GM10248 (cell line): ENCODE measurements around the gene FREY1.

Experiments
- CTCF ChIA-PET: fragments of 300-600 bp; sonication (Branson Sonifier 250); formaldehyde crosslinking; extraction: SDS; loops from one replicate; lab custom pipeline; 2021; ENCODE audit warnings: antibody characterized with exemption; lab: Yijun Ruan, JAX
- POLR2A ChIA-PET: fragments of 350-650 bp; sonication (Branson Sonifier 250); formaldehyde crosslinking; extraction: SDS; loops from one replicate; lab custom pipeline; 2020; ENCODE audit warnings: antibody characterized with exemption; lab: Yijun Ruan, JAX
- DNase-seq: peaks from one replicate; pipeline ENCODE4 v3.0.0; 2012; ENCODE audit errors: extremely low spot score
- TF ChIP-seq, protein P1 (sequence below): IDR thresholded peaks from 2 replicates; pipeline ENCODE4 v1.5.1; 2012; ENCODE audit warnings: mild to moderate bottlenecking, low read depth; ENCODE audit errors: extremely low read depth, missing control alignments, control extremely low read depth

FREY1 gene

DNA sequence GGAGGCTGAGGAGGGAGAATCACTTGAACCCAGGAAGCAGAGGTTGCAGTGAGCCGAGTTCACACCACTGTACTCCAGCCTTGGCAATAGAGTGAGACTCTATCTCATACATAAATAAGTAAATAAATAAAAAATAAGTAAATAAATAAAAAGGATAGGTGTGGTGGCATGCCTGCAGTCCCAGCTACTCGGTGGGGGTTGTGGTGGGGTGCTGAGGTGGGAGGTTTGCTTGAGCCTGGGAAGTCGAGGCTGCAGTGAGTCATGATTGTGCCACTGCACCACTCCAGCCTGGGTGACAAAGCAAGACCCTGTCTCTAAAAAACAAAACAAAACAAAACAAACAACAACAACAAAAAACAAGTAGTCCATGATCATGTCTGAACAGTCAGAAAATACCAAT is 18.5 kb upstream of the FREY1 start:
- ChIA-PET CTCF (interaction anchor here (2.2 kb wide), 1 partner anchor 40 kb away, joined by 7 read pairs; no protein-coding TSS in a partner anchor), POLR2A (no interaction called here)
- TF ChIP-seq, protein P1, sequence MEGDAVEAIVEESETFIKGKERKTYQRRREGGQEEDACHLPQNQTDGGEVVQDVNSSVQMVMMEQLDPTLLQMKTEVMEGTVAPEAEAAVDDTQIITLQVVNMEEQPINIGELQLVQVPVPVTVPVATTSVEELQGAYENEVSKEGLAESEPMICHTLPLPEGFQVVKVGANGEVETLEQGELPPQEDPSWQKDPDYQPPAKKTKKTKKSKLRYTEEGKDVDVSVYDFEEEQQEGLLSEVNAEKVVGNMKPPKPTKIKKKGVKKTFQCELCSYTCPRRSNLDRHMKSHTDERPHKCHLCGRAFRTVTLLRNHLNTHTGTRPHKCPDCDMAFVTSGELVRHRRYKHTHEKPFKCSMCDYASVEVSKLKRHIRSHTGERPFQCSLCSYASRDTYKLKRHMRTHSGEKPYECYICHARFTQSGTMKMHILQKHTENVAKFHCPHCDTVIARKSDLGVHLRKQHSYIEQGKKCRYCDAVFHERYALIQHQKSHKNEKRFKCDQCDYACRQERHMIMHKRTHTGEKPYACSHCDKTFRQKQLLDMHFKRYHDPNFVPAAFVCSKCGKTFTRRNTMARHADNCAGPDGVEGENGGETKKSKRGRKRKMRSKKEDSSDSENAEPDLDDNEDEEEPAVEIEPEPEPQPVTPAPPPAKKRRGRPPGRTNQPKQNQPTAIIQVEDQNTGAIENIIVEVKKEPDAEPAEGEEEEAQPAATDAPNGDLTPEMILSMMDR: no peak
- DNase-seq: no peak

DNA sequence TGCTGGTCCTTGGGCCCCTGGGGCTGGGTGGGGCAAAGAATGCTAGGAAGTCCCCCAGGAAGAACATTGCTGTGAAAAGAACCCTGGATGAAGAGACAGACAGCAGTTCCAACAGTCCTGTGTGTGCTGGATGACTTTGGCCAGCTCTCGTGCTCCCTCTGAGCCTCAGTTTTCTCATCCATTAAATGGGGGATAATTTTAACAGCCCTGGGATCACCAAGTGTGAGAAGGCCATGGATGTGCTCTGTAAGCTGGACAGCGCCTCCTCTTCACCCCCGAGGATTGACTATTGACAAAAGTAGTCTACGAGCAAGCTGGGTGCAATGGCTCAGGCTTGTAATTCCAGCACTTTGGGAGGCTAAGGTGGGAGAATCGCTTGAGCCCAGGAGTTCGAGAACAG is 17.9 kb upstream of the FREY1 start:
- POLR2A ChIA-PET: no interaction called here
- CTCF ChIA-PET: interaction anchor here (1.6 kb wide), 1 partner anchor 12 kb away, joined by 4 read pairs; no protein-coding TSS in a partner anchor
- TF ChIP-seq, protein P1: no peak
- DNase-seq: no peak

DNA sequence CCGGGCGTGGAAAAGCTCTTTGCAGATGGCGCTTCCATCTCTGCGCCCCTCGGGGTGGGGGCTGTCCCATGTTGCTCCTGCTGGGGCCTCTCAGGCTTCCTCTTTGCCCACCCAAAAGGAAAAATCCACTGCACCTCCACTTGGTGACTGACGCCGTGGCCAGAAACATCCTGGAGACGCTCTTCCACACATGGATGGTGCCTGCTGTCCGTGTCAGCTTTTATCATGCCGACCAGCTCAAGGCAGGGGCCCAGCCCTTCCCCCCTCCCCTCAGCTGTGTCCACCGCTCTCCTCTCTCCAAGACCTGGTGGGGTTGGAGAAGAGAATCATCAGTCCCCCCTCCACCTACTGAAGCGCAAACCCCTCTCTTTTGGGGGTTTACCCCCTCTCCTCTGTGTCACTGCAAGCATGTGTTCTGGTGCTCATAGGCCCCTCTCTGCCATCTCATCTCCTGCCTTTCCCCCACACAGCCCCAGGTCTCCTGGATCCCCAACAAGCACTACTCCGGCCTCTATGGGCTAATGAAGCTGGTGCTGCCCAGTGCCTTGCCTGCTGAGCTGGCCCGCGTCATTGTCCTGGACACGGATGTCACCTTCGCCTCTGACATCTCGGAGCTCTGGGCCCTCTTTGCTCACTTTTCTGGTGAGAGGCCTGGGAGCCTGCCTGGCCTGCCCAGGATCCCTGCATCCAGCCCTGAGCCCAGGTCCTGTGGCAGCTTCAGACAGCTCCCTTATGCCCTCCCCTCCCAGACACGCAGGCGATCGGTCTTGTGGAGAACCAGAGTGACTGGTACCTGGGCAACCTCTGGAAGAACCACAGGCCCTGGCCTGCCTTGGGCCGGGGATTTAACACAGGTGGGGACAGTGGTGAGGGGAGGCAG is 17.2 kb upstream of the FREY1 start:
- ChIA-PET POLR2A (interaction anchor here (0.5 kb wide), 1 partner anchor 11 kb away, joined by 5 read pairs; no protein-coding TSS in a partner anchor), CTCF (interaction anchor here (1.6 kb wide), 1 partner anchor 12 kb away, joined by 4 read pairs; no protein-coding TSS in a partner anchor)
- no peak for DNase-seq
- TF ChIP-seq, protein P1: no peak

DNA sequence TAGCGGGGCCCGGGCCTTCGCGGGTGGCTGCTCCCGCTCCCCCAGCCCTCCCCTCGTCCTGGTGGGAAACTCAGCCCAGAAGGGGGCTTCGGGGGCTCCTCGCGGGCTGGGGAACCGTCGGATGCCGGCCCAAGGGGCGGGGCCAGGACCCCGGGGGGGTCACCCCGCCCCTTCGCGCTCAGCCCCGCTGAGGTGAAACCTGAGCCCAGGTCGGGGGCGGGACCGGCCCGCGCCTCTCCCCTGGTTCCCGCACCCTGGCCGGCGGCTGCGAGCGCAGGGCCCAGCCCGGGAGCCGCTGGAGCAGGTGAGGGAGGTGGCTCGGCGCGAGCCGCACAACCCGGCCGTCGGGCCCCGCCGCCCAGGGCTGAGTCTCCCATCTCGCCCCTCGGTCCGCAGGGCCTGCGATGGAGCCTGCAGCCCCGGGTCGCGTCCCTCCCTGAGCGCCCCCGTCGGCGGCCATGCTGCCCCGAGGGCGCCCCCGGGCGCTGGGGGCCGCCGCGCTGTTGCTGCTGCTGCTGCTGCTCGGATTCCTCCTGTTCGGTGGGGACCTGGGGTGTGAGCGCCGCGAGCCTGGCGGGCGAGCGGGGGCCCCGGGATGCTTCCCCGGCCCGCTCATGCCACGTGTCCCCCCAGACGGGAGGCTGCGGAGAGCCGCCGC is 15.5 kb upstream of the FREY1 start, which contains the start of gene LARGE2:
LARGE2 (plus strand) TSS at position 232 of the 658 bp plus-strand sequence; CDS start at position 459, 227 bp downstream.
- TF ChIP-seq, protein P1: no peak
- no peak for DNase-seq
- CTCF ChIA-PET: interaction anchor here (0.8 to 1.6 kb wide), 3 partner anchors 8 to 151 kb away, joined by 3 to 6 read pairs (median 3); no protein-coding TSS in a partner anchor
- POLR2A ChIA-PET: no interaction called here

DNA sequence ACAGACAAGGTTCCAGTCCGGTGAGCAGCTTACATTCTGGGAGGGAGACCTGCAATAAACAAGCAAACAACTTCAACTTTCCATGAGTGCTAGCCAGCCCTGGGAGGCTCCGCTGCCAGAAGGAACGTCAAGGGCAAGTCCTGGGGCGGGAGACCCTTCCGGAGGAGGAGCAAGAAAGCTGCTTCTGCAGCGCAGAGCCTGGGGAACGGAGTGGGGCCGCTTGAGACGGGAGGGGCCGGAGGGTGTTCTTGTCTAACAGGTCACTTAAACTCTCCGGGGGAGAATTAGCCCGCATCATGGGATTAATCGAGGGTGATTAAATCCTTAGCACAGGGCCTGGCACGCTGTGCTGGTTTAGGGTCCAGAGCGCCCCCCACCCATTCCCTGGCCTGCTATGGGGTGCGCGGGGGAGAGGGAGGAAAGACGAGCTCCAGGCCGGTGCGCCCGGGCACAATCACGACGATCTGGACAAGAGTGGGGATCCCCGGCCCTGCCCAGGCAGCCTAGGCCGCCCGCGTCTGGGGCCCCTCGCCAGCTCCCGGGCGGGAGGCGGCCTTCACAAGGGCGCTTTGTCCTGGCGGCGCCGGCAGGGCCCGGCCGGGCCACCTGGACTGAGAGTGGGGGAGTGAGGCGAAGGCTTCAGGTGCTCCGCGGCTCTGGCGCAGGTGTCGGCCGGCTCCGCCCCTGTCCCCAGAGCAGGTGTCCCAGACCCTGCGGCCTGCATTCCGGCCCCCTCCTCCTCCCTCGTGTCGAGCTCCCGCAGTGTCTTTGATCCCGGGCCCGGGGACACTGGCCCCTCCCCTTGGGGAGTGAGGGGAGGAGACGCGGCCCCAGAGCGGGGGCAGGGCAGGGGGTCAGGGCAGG is 14.7 kb upstream of the FREY1 start:
- CTCF ChIA-PET: interaction anchor here (1.1 to 1.6 kb wide), 3 partner anchors 8 to 150 kb away, joined by 3 to 6 read pairs (median 5); no protein-coding TSS in a partner anchor
- DNase-seq: no peak
- POLR2A ChIA-PET: no interaction called here
- TF ChIP-seq, protein P1: no peak
